Activated CD8-positive, alpha-beta T cell treated with anti-CD3 and anti-CD28 coated beads, Interleukin-2, amount 10 ng/mL, durations not matched to agents 7 days and 5 days (primary cell): ENCODE data around the gene GUCD1. TPM values are rescaled to one million over a fixed set of nuclear protein-coding genes. Genes with fewer than 3 reads are reported as not detected.

Source experiments
- ATAC-seq: fragments of 150-1000 bp; cut with Tn5 transposase; one replicate; pipeline ENCODE4 v1.10.0; 2021; ENCODE audit warnings: moderate library complexity
- CTCF ChIA-PET: fragments of 350-600 bp; sonication (Branson Sonifier 250); formaldehyde crosslinking; loops from one replicate; lab custom pipeline; 2021; ENCODE audit warnings: antibody characterized with exemption; lab: Charles Lee
- POLR2A ChIA-PET: fragments of 350-600 bp; sonication (Branson Sonifier 250); formaldehyde crosslinking; loops from one replicate; lab custom pipeline; 2021; ENCODE audit warnings: antibody characterized with exemption; lab: Charles Lee
- DNase-seq: peaks from one replicate; pipeline ENCODE4 v3.0.0-alpha.2; 2020
- H3K27ac Mint-ChIP-seq: one replicate; pipeline ENCODE4 v1.8.0; 2021; ENCODE audit warnings: mild to moderate bottlenecking, mixed read lengths
- H3K27me3 Mint-ChIP-seq: one replicate; pipeline ENCODE4 v1.8.0; 2021; ENCODE audit warnings: low read depth, mixed read lengths
- H3K36me3 Mint-ChIP-seq: one replicate; pipeline ENCODE4 v1.8.0; 2021; ENCODE audit warnings: low read depth, mixed read lengths
- H3K4me1 Mint-ChIP-seq: one replicate; pipeline ENCODE4 v1.8.0; 2021; ENCODE audit warnings: low read depth, mixed read lengths
- H3K4me3 Mint-ChIP-seq: one replicate; pipeline ENCODE4 v1.8.0; 2021; ENCODE audit warnings: mild to moderate bottlenecking, mixed read lengths
- H3K9me3 Mint-ChIP-seq: one replicate; pipeline ENCODE4 v1.8.0; 2022; ENCODE audit warnings: mixed read lengths; ENCODE audit not compliant: insufficient read depth
- total RNA-seq, 2 experiments: library from RNA; stranded (reverse); gene quantifications; one replicate each; pipeline ENCODE4 v1.2.3, GENCODE V29; 2021

The GUCD1 gene
- total RNA-seq, 2 experiments from 2014 or later: 129 to 133 TPM

GRCh38 chr22:24497841-24498258, 57.1 kb downstream of the GUCD1 start:
- H3K4me3 Mint-ChIP-seq: no peak overlapping the region

GRCh38 chr22:24496661-24497060, 58.3 kb downstream of the GUCD1 start:
- no peak overlapping the region for H3K4me3 Mint-ChIP-seq
- H3K27ac Mint-ChIP-seq: peak overlapping the region; percentile 1
- H3K4me1 Mint-ChIP-seq: peaks cover 18% of the 10 kb centered on the region
- POLR2A ChIA-PET: interaction anchor here (1.1 kb wide), 1 partner anchor 59 kb away, joined by 3 read pairs; no protein-coding TSS in a partner anchor
- H3K27me3 Mint-ChIP-seq: peaks cover 28% of the 10 kb centered on the region
- no peaks in the 10 kb centered on the region for H3K9me3 Mint-ChIP-seq
- no peaks in the 10 kb centered on the region for H3K36me3 Mint-ChIP-seq
- CTCF ChIA-PET: interaction anchor here (1.3 kb wide), 1 partner anchor 59 kb away, joined by 3 read pairs; no protein-coding TSS in a partner anchor
- no peak for DNase-seq
- ATAC-seq: no peak

More at GRCh38 chr22:24497841-24498258, 57.1 kb downstream of the GUCD1 start:
- Mint-ChIP-seq H3K9me3 (no peaks in the 10 kb centered on the region), H3K27me3 (peaks cover 24% of the 10 kb centered on the region), H3K36me3 (no peaks in the 10 kb centered on the region), H3K27ac (peak overlapping the region; percentile 17), H3K4me1 (peaks cover 26% of the 10 kb centered on the region)
- no peak for DNase-seq
- ChIA-PET CTCF (interaction anchor here (1.0 to 1.7 kb wide), 2 partner anchors 26 to 75 kb away, joined by 3 to 4 read pairs; no protein-coding TSS in a partner anchor), POLR2A (interaction anchor here (0.6 kb wide), 1 partner anchor 225 kb away, joined by 3 read pairs; no protein-coding TSS in a partner anchor)
- ATAC-seq: peak; percentile 66

GRCh38 chr22:24496234-24496633, 58.7 kb downstream of the GUCD1 start:
- Mint-ChIP-seq H3K4me3 (no peak overlapping the region), H3K4me1 (peaks cover 18% of the 10 kb centered on the region), H3K27ac (no peak overlapping the region), H3K9me3 (no peaks in the 10 kb centered on the region), H3K36me3 (no peaks in the 10 kb centered on the region), H3K27me3 (peaks cover 28% of the 10 kb centered on the region)
- ChIA-PET POLR2A (interaction anchor here (1.1 kb wide), 1 partner anchor 59 kb away, joined by 3 read pairs; no protein-coding TSS in a partner anchor), CTCF (interaction anchor here (1.3 kb wide), 1 partner anchor 58 kb away, joined by 3 read pairs; no protein-coding TSS in a partner anchor)
- DNase-seq: no peak
- ATAC-seq: no peak

GRCh38 chr22:24495365-24495675, 59.6 kb downstream of the GUCD1 start:
- no peak for ATAC-seq
- Mint-ChIP-seq H3K27ac (no peak overlapping the region), H3K4me3 (no peak overlapping the region), H3K4me1 (peaks cover 18% of the 10 kb centered on the region), H3K27me3 (peaks cover 27% of the 10 kb centered on the region), H3K9me3 (no peaks in the 10 kb centered on the region), H3K36me3 (no peaks in the 10 kb centered on the region)
- DNase-seq: no peak
- ChIA-PET POLR2A (no interaction called here), CTCF (no interaction called here)

GRCh38 chr22:24494528-24495364, 60.2 kb downstream of the GUCD1 start, which contains the start of gene UPB1:
Gene UPB1 (plus strand): TSS chr22:24495332. CDS start chr22:24495404, 72 bp downstream.
- Mint-ChIP-seq H3K27me3 (peaks cover 27% of the 10 kb centered on the region), H3K9me3 (no peaks in the 10 kb centered on the region), H3K27ac (no peak within 1 kb of the TSS), H3K4me1 (peaks cover 18% of the 10 kb centered on the region), H3K4me3 (no peak within 1 kb of the TSS), H3K36me3 (no peaks in the 10 kb centered on the region)
- DNase-seq (no peak), ATAC-seq (no peak)
- CTCF ChIA-PET: no interaction called here
- POLR2A ChIA-PET: no interaction called here

GRCh38 chr22:24494167-24494527, 60.8 kb downstream of the GUCD1 start:
- Mint-ChIP-seq H3K27me3 (peaks cover 32% of the 10 kb centered on the region), H3K4me1 (peaks cover 18% of the 10 kb centered on the region), H3K36me3 (no peaks in the 10 kb centered on the region), H3K9me3 (no peaks in the 10 kb centered on the region), H3K27ac (no peak overlapping the region), H3K4me3 (no peak overlapping the region)
- ChIA-PET CTCF (no interaction called here), POLR2A (no interaction called here)
- ATAC-seq: no peak
- DNase-seq: no peak

- Mint-ChIP-seq H3K9me3 (no peaks in the 10 kb centered on the region), H3K27me3 (peaks cover 32% of the 10 kb centered on the region), H3K4me1 (peaks cover 3% of the 10 kb centered on the region), H3K27ac (no peak overlapping the region), H3K4me3 (no peak overlapping the region), H3K36me3 (no peaks in the 10 kb centered on the region)
- ChIA-PET CTCF (interaction anchor here (1.4 kb wide), 1 partner anchor 29 kb away, joined by 4 read pairs; no protein-coding TSS in a partner anchor), POLR2A (no interaction called here)
- ATAC-seq: no peak
- no peak for DNase-seq
These were observed 62.5 kb downstream of the GUCD1 start for GRCh38 chr22:24492391-24492790.

Other genes with a start within 250 kb of the GUCD1 start
- 10 to 100 TPM; 20.3 to 20.4 TPM for gene ADORA2A, start 127.5 kb downstream of the GUCD1 start, total RNA-seq
- gene UPB1, start 59.8 kb downstream of the GUCD1 start, total RNA-seq: under 1 TPM; 0.24 to 0.31 TPM
- 100 to 1,000 TPM; 136 to 144 TPM for gene SNRPD3, start 861 bp upstream of the GUCD1 start, total RNA-seq
- gene LRRC75B, start 37.9 kb upstream of the GUCD1 start, total RNA-seq: 1 to 10 TPM in 1 of 2 experiments, under 1 TPM in 1; 0.91 to 1.3 TPM
- gene GGT1, start 48.1 kb upstream of the GUCD1 start, total RNA-seq: 10 to 100 TPM; 20.0 to 23.6 TPM
- gene PIWIL3, start 219.6 kb upstream of the GUCD1 start, total RNA-seq: not detected